HCT116 (cell line): Measurements from ENCODE around the gene ZNF497. TPM values are rescaled to one million over a fixed set of nuclear protein-coding genes. Genes with fewer than 3 reads are reported as not detected.

Source experiments
- ATAC-seq: fragments of 200-7000 bp; cut with Tn5 transposase; 2 replicates; pipeline ENCODE4 v1.9.1; 2020; ENCODE audit warnings: mild to moderate bottlenecking, moderate library complexity
- Bru-seq: library from RNA; stranded (reverse); fragments of 400-500 nt; gene quantifications from one replicate; lab custom pipeline; 2021; lab: Mats Ljungman, UMichigan
- BruChase-seq, 2 experiments: library from RNA; stranded (reverse); fragments of 400-500 nt; gene quantifications; one replicate each; lab custom pipeline; 2021; lab: Mats Ljungman, UMichigan
- BruUV-seq: library from RNA; stranded (reverse); fragments of 400-500 nt; replicated peaks from 2 replicates; lab custom pipeline; 2021; lab: Mats Ljungman, UMichigan
- CTCF ChIA-PET: fragments of 300-600 bp; sonication (Branson Sonifier 250); formaldehyde crosslinking; loops from one replicate; lab custom pipeline; 2021; ENCODE audit warnings: antibody characterized with exemption; lab: Charles Lee
- POLR2A ChIA-PET: fragments of 300-600, 350-600 bp; sonication (Branson Sonifier 250); formaldehyde crosslinking; loops from one replicate; lab custom pipeline; 2021; ENCODE audit warnings: antibody characterized with exemption; lab: Charles Lee
- RAD21 ChIA-PET, 2 experiments: fragments of 300-600 bp; sonication (Branson Sonifier 250); formaldehyde crosslinking; loops; one replicate each; lab custom pipeline; 2023; ENCODE audit warnings: low total read pairs in 2 of 2; ENCODE audit not compliant: uncharacterized antibody in 2 of 2, unreplicated experiment in 2 of 2, low non-redundant PET in 1 of 2; lab: Charles Lee
- DNase-seq: peaks from one replicate; pipeline ENCODE4 v3.0.0-alpha.2; 2010; ENCODE audit warnings: low read depth, low spot score
- H2AFZ ChIP-seq: fragments of 200-600 bp; shearing (Covaris generic), sonication (generic); 2 replicates; pipeline ENCODE4 v1.6.1; 2017; ENCODE audit warnings: low read depth, mixed run types, mixed read lengths, antibody characterized with exemption, low read length; ENCODE audit not compliant: poor library complexity, severe bottlenecking
- H3K27ac ChIP-seq: 2 replicates; pipeline ENCODE4 v1.5.1; 2012; ENCODE audit warnings: low read depth, low read length
- H3K27me3 ChIP-seq: fragments of 200-600 bp; sonication (generic); 2 replicates; pipeline ENCODE4 v1.6.1; 2016; ENCODE audit warnings: mixed run types, low read length, mixed read lengths; ENCODE audit not compliant: insufficient read depth
- H3K36me3 ChIP-seq, 2 experiments: fragments of 200-500 bp in 1 of 2; fragments of 200-600 bp in 1 of 2; sonication (Bioruptor generic) in 1 of 2; sonication (generic) in 1 of 2; 2 replicates each; pipeline versions ENCODE4 v1.5.1 to v1.6.1; 2014 to 2016; ENCODE audit warnings: low read length in 2 of 2, inconsistent platforms in 1 of 2, mixed read lengths in 1 of 2, mixed run types in 1 of 2; ENCODE audit not compliant: insufficient read depth in 2 of 2, control insufficient read depth in 1 of 2
- H3K4me1 ChIP-seq, 2 experiments: fragments of 200-600 bp in 1 of 2; sonication (generic) in 1 of 2; 2 replicates each; pipeline versions ENCODE4 v1.5.1 to v1.6.1; 2012 to 2017; ENCODE audit warnings: low read length in 2 of 2, inconsistent platforms in 1 of 2, mild to moderate bottlenecking in 1 of 2, mixed read lengths in 1 of 2, mixed run types in 1 of 2, moderate library complexity in 1 of 2; ENCODE audit not compliant: insufficient read depth in 2 of 2, control insufficient read depth in 1 of 2
- H3K4me2 ChIP-seq: fragments of 200-600 bp; sonication (generic); 2 replicates; pipeline ENCODE4 v1.6.1; 2017; ENCODE audit warnings: mixed run types, low read length, mixed read lengths
- H3K4me3 ChIP-seq, 2 experiments: fragments of 200-600 bp in 1 of 2; sonication (generic) in 1 of 2; replicated peaks in 1 of 2; 2 replicates each; pipeline ENCODE4 v1.5.1; 2011 to 2016; ENCODE audit warnings: low read length in 2 of 2, control low read depth in 1 of 2, low read depth in 1 of 2, mild to moderate bottlenecking in 1 of 2, mixed read lengths in 1 of 2, mixed run types in 1 of 2
- H3K79me2 ChIP-seq: fragments of 200-600 bp; sonication (generic); 2 replicates; pipeline ENCODE4 v1.6.1; 2017; ENCODE audit warnings: mild to moderate bottlenecking, mixed run types, low read length, moderate library complexity, mixed read lengths; ENCODE audit not compliant: insufficient read depth
- H3K9ac ChIP-seq: fragments of 200-600 bp; sonication (generic); 2 replicates; pipeline ENCODE4 v1.6.1; 2016; ENCODE audit warnings: low read length, mixed read lengths
- H3K9me2 ChIP-seq: fragments of 200-600 bp; sonication (generic), shearing (Covaris generic); 2 replicates; pipeline ENCODE4 v1.6.1; 2017; ENCODE audit warnings: mixed run types, mild to moderate bottlenecking, moderate library complexity; ENCODE audit not compliant: insufficient read depth
- H3K9me3 ChIP-seq, 2 experiments: fragments of 200-500 bp in 1 of 2; fragments of 200-600 bp in 1 of 2; sonication (Bioruptor generic) in 1 of 2; sonication (generic) in 1 of 2; 2 replicates each; pipeline ENCODE4 v1.6.1; 2014 to 2017; ENCODE audit warnings: low read length in 2 of 2, mixed read lengths in 2 of 2, inconsistent platforms in 1 of 2, low read depth in 1 of 2, mild to moderate bottlenecking in 1 of 2, mixed run types in 1 of 2, moderate library complexity in 1 of 2; ENCODE audit not compliant: control insufficient read depth in 1 of 2, insufficient read depth in 1 of 2
- H4K20me1 ChIP-seq: fragments of 200-600 bp; sonication (generic), shearing (Covaris generic); 2 replicates; pipeline ENCODE4 v1.6.1; 2017; ENCODE audit warnings: mixed run types, mild to moderate bottlenecking, moderate library complexity; ENCODE audit not compliant: insufficient read depth
- CEBPB ChIP-seq: IDR thresholded peaks from 2 replicates; pipeline ENCODE4 v1.6.1; 2012; ENCODE audit warnings: low read depth
- EGR1 ChIP-seq: IDR thresholded peaks from 2 replicates; pipeline ENCODE4 v1.6.1; 2012; ENCODE audit warnings: low read depth
- JUND ChIP-seq: IDR thresholded peaks from 2 replicates; pipeline ENCODE4 v1.6.1; 2012
- MAX ChIP-seq: IDR thresholded peaks from 2 replicates; pipeline ENCODE4 v1.6.1; 2012
- POLR2A ChIP-seq: IDR thresholded peaks from 2 replicates; pipeline ENCODE4 v1.7.0; 2011; ENCODE audit warnings: borderline replicate concordance; ENCODE audit not compliant: insufficient read depth, insufficient read length; ENCODE audit errors: extremely low read depth
- POLR2AphosphoS5 ChIP-seq: IDR thresholded peaks from 2 replicates; pipeline ENCODE4 v1.6.1; 2011; ENCODE audit warnings: mild to moderate bottlenecking, low read depth, low read length, moderate library complexity
- SIN3A ChIP-seq: IDR thresholded peaks from 2 replicates; pipeline ENCODE4 v1.6.1; 2012; ENCODE audit warnings: low read depth
- TCF7L2 ChIP-seq: IDR thresholded peaks from 2 replicates; pipeline ENCODE4 v1.7.0; 2011; ENCODE audit warnings: borderline replicate concordance, inconsistent platforms; ENCODE audit not compliant: insufficient read depth, insufficient read length; ENCODE audit errors: extremely low read depth
- YY1 ChIP-seq: IDR thresholded peaks from 2 replicates; pipeline ENCODE4 v1.6.1; 2011; ENCODE audit warnings: low read length, low read depth, moderate library complexity, mild to moderate bottlenecking; ENCODE audit not compliant: insufficient replicate concordance; ENCODE audit errors: extremely low read depth
- ZFX ChIP-seq: fragments of 450-650 bp; IDR thresholded peaks from 2 replicates; pipeline ENCODE4 v1.6.1; 2017
- intact Hi-C: fragments of 100-400 bp; cut with micrococcal nuclease; formaldehyde crosslinking; loops from 2 replicates; pipeline ENCODE4 v1.10.0; 2022
- long read RNA-seq: library from polyadenylated mRNA; unstranded; transcript quantifications from one replicate; pipeline ENCODE4 v2.0.0, GENCODE V29; 2021; ENCODE audit not compliant: unreplicated experiment
- polyA plus RNA-seq: library from polyadenylated mRNA; unstranded; fragments of >200 nt; gene quantifications from 2 replicates; pipeline ENCODE4 v1.2.1, GENCODE V29; 2012; ENCODE audit warnings: missing spikeins
- total RNA-seq: library from RNA; stranded (reverse); gene quantifications from one replicate; pipeline ENCODE4 v1.2.1, GENCODE V29; 2021; ENCODE audit not compliant: unreplicated experiment
- TF ChIP-seq, protein P1 (sequence below), 3 experiments: fragments of 200-600 bp in 1 of 3; sonication (generic) in 1 of 3; IDR thresholded peaks in 2 of 3; conservative IDR thresholded peaks in 1 of 3; 2 replicates each; pipeline ENCODE4 v1.5.1; 2012 to 2017; ENCODE audit warnings: low read depth in 2 of 3, low read length in 2 of 3, antibody characterized with exemption in 1 of 3, borderline replicate concordance in 1 of 3, control low read depth in 1 of 3, mild to moderate bottlenecking in 1 of 3, mixed read lengths in 1 of 3, mixed run types in 1 of 3, moderate library complexity in 1 of 3; ENCODE audit not compliant: insufficient read depth in 1 of 3
- TF ChIP-seq, protein P2 (sequence below): IDR thresholded peaks from 2 replicates; pipeline ENCODE4 v1.6.1; 2011; ENCODE audit warnings: mild to moderate bottlenecking, low read length, moderate library complexity; ENCODE audit not compliant: insufficient replicate concordance; ENCODE audit errors: extremely low read depth
- TF ChIP-seq, protein P3 (sequence below): IDR thresholded peaks from 2 replicates; pipeline ENCODE4 v1.6.1; 2012; ENCODE audit warnings: low read depth

The ZNF497 gene
- total RNA-seq (5.1 TPM), Bru-seq, nascent RNA (percentile 40 among the genes with signal in this experiment), BruChase-seq, experiment 1, labeled RNA remaining after a 6-hour chase (percentile 59 among the genes with signal in this experiment), BruChase-seq, experiment 2, labeled RNA remaining after a 2-hour chase (percentile 50 among the genes with signal in this experiment)
- polyA plus RNA-seq, result 2.1 and 2.2 TPM in 2 replicates
- long read RNA-seq, partial matches to known transcripts, result 0 of 5 reads
- long read RNA-seq, other reads (novel, unspliced or antisense), result 4 of 5 reads

GRCh38 chr19:58362272-58362994 lies at the start of gene ZNF497:
TSS of gene ZNF497 (minus strand) at chr19:58362751. CDS start at chr19:58357635, 5,116 bp downstream.
- H3K36me3 ChIP-seq, result no peaks in the 10 kb centered on the region
- H4K20me1 ChIP-seq, result no peaks in the 10 kb centered on the region
- no peaks in the 10 kb centered on the region for H3K27me3 ChIP-seq
- ChIA-PET POLR2A (interaction anchor here (0.6 to 2.2 kb wide), 21 partner anchors 8 to 616 kb away, joined by 3 to 10 read pairs (median 5); partner anchors contain the start of genes TRIM28, ZBTB45, ZNF274 and ZNF544), CTCF (interaction anchor here (0.5 to 1.3 kb wide), 4 partner anchors 33 to 158 kb away, joined by 3 to 7 read pairs (median 4); partner anchors contain the start of gene ZBTB45), RAD21 (interaction anchor here in 1 of 2 experiments (0.5 to 1.2 kb wide), 2 partner anchors 84 to 179 kb away, joined by 5 to 9 read pairs; partner anchors contain the start of genes ZNF274 and ZNF8)
- H3K4me1 ChIP-seq, result peaks cover 6 to 19% of the 10 kb centered on the region in 2 experiments; a peak in 3 of 4 replicates
- TF ChIP-seq POLR2AphosphoS5 (peak; percentile 92; the same call in 1 of the 2 replicates), YY1 (peak; percentile 85), ZFX (peak; percentile 93), POLR2A (peak; percentile 84), TCF7L2 (no peak), EGR1 (peak; percentile 52; the same call in 1 of the 2 replicates), JUND (no peak), MAX (peak; percentile 75), SIN3A (no peak; the same call in none of the 2 replicates), CEBPB (no peak)
- TF ChIP-seq, protein P1, sequence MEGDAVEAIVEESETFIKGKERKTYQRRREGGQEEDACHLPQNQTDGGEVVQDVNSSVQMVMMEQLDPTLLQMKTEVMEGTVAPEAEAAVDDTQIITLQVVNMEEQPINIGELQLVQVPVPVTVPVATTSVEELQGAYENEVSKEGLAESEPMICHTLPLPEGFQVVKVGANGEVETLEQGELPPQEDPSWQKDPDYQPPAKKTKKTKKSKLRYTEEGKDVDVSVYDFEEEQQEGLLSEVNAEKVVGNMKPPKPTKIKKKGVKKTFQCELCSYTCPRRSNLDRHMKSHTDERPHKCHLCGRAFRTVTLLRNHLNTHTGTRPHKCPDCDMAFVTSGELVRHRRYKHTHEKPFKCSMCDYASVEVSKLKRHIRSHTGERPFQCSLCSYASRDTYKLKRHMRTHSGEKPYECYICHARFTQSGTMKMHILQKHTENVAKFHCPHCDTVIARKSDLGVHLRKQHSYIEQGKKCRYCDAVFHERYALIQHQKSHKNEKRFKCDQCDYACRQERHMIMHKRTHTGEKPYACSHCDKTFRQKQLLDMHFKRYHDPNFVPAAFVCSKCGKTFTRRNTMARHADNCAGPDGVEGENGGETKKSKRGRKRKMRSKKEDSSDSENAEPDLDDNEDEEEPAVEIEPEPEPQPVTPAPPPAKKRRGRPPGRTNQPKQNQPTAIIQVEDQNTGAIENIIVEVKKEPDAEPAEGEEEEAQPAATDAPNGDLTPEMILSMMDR (IDR thresholded peaks at IDR 0.05 in 2 of 3, conservative IDR thresholded peaks at IDR 0.05 in 1 of 3; ENCODE audit: borderline replicate concordance in 1 of 3, insufficient read depth in 1 of 3, low read depth in 2 of 3, low read length in 2 of 3), result no peak
- TF ChIP-seq, protein P2, sequence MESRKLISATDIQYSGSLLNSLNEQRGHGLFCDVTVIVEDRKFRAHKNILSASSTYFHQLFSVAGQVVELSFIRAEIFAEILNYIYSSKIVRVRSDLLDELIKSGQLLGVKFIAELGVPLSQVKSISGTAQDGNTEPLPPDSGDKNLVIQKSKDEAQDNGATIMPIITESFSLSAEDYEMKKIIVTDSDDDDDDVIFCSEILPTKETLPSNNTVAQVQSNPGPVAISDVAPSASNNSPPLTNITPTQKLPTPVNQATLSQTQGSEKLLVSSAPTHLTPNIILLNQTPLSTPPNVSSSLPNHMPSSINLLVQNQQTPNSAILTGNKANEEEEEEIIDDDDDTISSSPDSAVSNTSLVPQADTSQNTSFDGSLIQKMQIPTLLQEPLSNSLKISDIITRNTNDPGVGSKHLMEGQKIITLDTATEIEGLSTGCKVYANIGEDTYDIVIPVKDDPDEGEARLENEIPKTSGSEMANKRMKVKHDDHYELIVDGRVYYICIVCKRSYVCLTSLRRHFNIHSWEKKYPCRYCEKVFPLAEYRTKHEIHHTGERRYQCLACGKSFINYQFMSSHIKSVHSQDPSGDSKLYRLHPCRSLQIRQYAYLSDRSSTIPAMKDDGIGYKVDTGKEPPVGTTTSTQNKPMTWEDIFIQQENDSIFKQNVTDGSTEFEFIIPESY, result no peak
- TF ChIP-seq, protein P3, sequence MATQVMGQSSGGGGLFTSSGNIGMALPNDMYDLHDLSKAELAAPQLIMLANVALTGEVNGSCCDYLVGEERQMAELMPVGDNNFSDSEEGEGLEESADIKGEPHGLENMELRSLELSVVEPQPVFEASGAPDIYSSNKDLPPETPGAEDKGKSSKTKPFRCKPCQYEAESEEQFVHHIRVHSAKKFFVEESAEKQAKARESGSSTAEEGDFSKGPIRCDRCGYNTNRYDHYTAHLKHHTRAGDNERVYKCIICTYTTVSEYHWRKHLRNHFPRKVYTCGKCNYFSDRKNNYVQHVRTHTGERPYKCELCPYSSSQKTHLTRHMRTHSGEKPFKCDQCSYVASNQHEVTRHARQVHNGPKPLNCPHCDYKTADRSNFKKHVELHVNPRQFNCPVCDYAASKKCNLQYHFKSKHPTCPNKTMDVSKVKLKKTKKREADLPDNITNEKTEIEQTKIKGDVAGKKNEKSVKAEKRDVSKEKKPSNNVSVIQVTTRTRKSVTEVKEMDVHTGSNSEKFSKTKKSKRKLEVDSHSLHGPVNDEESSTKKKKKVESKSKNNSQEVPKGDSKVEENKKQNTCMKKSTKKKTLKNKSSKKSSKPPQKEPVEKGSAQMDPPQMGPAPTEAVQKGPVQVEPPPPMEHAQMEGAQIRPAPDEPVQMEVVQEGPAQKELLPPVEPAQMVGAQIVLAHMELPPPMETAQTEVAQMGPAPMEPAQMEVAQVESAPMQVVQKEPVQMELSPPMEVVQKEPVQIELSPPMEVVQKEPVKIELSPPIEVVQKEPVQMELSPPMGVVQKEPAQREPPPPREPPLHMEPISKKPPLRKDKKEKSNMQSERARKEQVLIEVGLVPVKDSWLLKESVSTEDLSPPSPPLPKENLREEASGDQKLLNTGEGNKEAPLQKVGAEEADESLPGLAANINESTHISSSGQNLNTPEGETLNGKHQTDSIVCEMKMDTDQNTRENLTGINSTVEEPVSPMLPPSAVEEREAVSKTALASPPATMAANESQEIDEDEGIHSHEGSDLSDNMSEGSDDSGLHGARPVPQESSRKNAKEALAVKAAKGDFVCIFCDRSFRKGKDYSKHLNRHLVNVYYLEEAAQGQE, result no peak
- H3K4me3 ChIP-seq, result peak within 1 kb of the TSS; percentile 81 to 90
- peak within 1 kb of the TSS; percentile 23 for H2AFZ ChIP-seq
- intact Hi-C loops, result loop anchor here (1.0 kb wide), 2 partner anchors 19 to 35 kb away; partner anchors contain the start of gene ZNF837
- BruUV-seq, result TSS peak; percentile 79
- peak; percentile 94 for DNase-seq
- peak within 1 kb of the TSS; percentile 93 for H3K9ac ChIP-seq
- 0 out of 2 replicates have a peak, but pooled peaks cover 3% of the 10 kb centered on the region for H3K79me2 ChIP-seq
- H3K4me2 ChIP-seq, result peak within 1 kb of the TSS; percentile 91
- H3K9me2 ChIP-seq, result no peaks in the 10 kb centered on the region
- peak within 1 kb of the TSS; percentile 100 for H3K27ac ChIP-seq
- peak; percentile 91 for ATAC-seq
- H3K9me3 ChIP-seq, result no peaks in the 10 kb centered on the region
